HL-60/S4 treated with retinoic acid at 250 ng/mL for 4 days and 3 days (cell line): ENCODE data around the gene SPIB.
"Not testable (repeated sequence)": the region's sequence is repeated elsewhere in the genome, so short reads cannot be mapped to it uniquely, and the experiment has no call there.

Experiments used
- in situ Hi-C: fragments of 300-500 bp; cut with MboI; formaldehyde crosslinking; loops from 2 replicates; pipeline ENCODE4 v1.7.0; 2022; ENCODE audit warnings: low sequenced_read_pairs

SPIB gene

DNA sequence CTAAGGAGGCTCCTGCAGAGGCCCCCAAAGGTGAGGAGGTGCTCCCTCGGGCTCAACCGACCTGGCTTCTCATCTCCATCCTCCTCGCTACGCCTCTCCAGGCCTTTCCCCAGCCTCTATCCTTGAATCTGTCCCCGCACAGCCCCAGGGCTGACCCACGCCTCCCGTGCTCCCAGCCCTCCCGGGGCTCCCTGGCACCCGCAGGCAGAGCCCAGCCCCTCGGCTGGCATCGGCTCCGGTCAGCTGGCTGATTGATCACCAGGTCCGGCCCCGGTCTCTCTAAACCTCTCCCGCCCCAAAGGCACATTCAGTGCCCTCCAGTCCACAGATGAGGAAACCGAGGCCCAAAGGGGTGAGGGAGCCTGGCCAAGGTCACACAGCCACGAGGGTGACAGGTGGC lies 16.5 kb downstream of the SPIB start:
- in situ Hi-C loops: no loop called here

DNA sequence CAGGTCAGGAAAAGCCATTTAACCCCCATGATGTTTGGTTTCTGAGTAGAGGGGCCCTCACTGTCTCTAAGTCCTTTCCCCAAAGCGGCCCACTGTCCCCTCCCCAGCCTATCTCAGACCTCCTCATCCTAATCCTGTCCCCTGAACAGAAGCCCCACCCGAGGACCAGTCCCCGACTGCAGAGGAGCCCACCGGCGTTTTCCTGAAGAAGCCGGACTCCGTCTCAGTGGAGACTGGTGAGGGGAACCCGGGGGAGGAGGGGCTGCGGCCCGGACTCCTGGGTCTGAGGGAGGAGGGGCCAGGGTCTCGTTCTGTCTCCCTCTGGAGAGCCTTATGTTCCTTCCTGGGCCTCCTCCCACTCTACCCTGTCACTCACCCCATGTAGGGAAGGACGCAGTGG lies 16.9 kb downstream of the SPIB start:
- in situ Hi-C loops: no loop called here

DNA sequence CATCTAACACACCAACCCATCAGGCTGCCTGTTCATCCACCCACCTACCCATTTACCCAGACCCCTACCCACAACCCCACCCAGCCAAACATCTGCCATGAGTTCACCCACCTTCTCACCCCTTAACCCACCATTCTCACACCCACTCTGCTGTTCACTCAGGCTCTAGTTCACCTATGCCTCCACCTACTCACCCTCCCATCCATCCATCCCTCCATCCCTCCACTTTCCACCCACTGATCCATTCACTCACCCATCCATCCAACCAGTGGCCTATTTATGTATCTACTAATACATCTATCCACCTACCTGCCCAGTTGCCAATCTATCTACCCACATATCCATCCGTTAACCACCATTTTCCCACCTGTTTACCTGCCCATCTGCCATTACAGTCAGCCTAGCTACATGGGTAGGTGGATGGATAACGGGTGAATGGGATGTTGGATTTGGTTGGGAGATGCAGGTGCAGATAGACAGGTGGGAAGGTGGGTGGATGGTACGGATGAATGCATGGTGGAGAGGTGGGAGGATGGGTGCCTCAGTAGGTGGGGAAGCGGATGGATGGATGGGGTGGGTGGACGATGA lies 19.2 kb downstream of the SPIB start:
- in situ Hi-C loops: no loop called here

DNA sequence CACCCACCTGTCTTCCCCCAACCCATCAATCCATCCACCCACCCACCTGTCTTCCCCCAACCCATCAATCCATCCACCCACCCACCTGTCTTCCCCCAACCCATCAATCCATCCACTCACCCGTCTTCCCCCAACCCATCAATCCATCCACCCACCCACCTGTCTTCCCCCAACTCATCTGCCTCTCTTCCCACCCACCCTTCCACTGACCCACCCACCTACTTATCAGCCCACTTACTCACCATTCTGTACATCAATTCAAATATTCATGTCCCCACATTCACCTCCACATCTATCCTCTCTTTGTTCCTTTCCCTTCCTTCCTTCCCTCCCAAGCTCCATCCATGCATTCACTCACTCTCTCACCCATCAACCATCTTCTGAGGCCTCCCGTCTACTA lies 20.4 kb downstream of the SPIB start:
- in situ Hi-C loops: not testable (repeated sequence)

DNA sequence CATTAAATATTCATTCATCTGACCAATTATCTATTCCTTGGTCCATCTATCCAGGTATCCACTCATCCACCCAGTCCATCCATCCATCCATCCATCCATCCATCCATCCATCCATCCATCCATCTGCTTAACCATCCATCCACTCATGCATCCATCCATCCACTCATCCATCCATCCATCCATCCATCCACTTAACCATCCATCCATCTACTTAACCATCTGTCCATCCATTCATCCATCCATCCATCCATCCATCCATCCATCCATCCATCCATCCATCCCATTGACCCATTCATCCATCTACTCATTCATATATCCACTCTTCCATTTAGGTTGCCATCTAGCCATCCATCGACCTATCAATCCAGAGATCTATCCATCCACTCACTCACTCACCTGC lies 25.3 kb downstream of the SPIB start:
- in situ Hi-C loops: no loop called here

DNA sequence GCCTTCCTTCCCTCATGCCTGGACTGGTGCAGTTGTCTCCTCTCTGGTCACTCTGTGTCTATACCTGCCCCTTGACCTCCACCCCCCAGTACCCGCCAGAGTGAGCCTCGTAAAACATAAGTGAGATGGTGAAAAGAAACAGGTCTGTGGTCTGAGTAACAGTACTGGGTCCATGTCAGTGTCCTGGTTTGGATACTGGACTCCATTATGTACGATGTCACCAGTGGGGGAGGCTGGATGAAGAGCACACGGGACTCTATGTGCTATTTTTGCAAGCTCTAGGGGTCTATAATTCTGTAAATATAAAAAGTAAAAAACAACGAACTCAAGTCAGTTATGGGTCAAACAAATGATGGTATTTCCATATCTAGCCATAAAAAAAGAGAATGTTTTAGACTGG lies 28.3 kb downstream of the SPIB start:
- in situ Hi-C loops: no loop called here

DNA sequence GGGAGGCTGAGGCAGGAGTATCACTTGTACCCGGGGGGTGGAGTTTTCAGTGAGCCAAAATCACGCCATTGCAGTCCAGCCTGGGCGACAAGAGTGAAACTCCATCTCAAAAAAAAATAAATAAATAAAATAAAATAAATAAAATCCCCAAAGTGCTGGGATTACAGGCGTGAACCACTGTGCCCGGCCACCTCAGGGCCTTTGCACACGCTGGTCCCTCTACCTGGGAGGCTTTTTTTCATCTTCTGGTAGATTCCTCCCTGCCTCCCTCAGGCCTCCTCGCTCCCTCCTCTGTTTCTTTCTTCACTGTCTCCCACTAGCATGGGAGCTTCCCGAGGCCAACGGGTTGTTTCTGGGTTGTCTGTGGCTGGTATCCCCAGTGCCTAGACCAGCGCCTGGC lies 29.0 kb downstream of the SPIB start:
- in situ Hi-C loops: no loop called here

DNA sequence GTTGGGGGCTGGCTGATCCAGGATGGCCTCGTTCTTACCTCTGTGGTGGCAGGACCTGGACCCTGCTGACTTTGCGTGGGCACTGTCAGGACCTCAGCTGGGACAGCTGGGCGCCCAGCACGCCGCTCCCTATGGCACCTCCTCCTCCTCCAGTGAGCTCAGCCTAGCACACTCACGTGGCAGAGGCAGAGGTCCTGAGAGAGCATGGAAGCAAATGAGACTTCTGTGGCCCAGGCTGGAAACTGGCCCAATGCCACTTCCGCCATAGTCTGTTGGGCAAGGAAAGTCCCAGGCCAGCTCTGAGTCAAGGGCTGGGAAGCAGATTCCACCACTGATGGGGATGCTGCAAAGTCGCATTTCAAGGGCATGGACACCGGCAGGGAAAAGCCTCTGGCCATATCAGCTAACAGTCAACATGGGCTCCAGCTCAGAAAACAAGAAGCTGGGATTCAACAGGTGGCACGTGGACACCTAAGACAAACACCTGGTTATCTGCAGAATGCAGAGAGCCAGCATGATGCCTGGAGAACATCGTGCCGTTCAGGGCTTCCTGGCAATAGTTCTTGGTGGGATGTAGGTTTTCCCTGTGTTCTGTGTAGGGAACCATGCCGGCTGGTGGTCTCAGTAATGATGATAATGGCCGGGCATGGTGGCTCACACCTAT lies 30.6 kb downstream of the SPIB start:
- in situ Hi-C loops: no loop called here

DNA sequence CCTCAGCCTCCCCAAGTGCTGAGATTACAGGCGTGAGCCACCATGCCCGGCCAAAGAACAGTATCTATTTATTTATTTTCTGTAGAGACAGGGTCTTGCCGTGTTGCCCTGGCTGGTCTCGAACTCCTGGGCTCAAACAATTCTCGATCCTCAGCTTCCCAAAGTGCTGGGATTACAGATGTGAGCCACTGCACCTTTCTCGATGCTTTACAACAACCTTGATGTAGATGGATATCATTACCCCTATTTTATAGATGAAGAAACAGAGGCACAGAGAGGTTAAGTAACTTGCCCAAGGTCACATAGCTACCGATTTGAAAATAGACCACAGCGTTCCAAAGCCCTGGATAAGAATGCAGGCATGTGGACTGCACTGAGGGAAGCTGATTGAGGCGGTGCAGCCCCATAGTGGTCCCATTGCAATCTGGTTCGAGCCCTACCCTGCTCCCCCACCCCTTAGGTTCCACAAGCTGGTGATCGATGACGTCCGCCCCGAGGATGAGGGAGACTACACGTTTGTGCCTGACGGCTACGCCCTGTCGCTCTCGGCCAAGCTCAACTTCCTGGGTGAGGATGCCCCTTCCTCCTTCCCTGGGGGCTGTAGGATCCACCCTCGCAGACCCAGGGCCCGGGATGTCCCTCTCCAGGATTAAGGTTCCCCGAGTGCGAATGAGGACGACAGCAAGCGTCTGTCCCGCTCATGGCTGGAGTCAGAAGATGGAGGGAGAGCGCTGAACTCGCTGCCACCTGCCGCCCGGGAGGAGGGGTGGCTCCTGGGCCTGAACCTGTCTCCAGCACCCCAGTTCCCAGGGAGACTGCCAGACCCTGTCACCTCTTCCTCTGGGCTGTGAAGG lies 31.9 kb downstream of the SPIB start:
- in situ Hi-C loops: no loop called here

DNA sequence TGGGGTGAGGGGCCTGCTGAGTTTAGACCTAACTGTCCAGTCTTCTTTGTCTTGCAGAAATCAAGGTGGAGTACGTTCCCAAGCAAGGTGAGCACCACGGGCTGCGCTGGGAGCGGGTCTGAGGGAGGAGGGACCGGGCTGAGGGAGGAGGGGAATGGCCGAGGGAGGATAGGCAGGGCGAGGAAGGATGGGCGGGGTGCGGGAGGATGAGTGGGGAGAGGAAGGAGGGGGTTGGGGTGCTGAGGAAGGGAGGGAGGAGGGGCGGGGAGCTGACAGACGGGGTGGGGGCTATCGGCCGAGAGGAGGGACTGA lies 32.4 kb downstream of the SPIB start:
- in situ Hi-C loops: no loop called here

DNA sequence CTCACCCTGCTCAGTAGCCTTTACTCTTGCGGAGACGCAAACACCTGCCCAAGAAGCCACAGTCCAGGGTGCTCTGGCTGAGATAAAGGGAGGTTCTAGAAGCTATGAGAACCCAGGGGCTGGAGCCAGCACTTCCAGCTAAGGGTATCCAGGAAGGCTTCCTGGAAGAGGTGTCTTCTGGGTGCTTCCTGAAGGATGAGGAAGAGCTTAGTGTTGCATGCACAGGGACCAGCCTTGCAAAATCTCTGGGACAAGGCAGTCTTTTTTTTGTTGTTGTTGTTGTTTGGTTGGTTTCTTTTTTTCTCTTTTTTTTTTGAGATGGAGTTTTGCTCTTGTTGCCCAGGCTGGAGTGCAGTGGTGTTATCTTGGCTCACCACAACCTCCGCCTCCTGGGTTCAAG lies 34.5 kb downstream of the SPIB start:
- in situ Hi-C loops: no loop called here

DNA sequence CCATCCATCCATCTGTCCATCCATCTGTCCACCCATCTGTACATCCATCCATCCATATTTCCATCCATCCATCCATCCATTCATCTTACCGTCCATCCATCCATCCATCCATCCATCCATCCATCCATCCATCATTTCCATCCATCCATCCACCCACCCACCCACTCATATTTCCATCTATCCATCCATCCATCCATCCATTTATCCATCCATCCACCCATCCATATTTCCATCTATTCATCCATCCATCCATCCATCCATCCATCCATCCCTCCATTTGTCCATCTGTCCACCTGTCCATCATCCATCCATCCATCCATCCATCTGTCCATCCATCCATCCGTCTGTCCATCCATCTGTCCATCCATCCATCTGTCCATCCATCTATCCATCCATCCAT lies 37.3 kb downstream of the SPIB start:
- in situ Hi-C loops: no loop called here

DNA sequence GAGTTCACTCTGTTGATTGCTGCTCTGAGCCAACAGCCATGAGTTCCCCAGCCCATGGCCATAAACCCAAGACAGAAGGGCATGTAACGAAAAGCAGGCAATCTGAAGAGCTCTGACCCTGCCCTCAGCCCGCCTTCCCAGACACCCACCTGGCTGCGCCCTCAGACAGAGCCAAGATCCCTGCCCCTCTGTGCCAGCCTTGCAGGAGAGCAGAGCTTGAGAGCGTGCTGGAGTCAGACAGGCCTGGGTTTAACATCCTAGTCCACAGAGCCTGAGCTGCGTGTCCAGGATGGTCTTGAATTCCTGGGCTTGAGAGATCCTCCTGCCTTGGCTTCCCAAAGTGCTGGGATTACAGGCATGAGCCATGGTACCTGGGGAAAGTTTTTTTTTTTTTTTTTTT lies 38.6 kb downstream of the SPIB start:
- in situ Hi-C loops: no loop called here

DNA sequence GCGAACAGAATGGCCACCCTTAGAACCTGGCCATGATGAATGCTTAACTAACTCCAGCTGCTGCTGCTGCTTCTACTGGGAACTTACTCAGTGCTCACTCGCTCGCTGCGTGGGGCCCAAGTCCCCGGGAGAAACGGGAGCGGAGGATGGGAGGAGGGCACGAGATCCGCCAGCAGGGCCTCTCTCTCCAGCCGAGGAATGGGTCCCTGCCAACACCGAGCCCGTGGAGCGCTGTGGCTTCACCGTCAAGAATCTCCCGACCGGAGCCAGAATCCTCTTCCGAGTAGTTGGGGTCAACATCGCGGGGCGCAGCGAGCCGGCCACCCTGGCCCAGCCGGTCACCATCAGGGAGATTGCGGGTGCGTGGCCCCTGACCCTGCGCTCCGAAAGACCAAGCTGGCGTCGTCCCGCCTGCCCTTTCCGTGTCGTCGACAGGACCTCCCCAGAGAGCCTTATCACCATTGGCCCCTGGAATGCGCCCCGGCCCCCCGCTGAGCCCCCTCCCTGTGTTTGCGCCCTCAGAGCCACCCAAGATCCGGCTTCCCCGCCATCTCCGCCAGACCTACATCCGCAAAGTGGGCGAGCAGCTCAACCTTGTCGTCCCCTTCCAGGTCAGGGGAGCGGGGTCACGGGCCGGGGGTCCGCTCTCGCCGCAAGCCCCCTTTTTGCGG lies 39.8 kb downstream of the SPIB start:
- in situ Hi-C loops: no loop called here

DNA sequence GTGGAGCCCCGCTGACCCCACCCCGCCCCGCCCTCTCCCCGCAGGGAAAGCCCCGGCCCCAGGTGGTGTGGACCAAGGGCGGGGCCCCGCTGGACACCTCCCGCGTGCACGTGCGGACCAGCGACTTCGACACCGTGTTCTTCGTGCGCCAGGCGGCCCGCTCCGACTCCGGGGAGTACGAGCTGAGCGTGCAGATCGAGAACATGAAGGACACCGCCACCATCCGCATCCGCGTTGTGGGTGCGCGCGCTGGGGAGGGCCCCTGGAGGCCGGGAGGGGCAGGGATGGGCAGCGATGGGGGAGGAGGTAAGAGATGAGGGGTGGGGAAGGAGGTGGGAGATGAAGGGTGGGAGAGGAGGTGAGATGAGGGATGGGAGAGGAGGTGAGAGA lies 40.3 kb downstream of the SPIB start:
- in situ Hi-C loops: no loop called here

DNA sequence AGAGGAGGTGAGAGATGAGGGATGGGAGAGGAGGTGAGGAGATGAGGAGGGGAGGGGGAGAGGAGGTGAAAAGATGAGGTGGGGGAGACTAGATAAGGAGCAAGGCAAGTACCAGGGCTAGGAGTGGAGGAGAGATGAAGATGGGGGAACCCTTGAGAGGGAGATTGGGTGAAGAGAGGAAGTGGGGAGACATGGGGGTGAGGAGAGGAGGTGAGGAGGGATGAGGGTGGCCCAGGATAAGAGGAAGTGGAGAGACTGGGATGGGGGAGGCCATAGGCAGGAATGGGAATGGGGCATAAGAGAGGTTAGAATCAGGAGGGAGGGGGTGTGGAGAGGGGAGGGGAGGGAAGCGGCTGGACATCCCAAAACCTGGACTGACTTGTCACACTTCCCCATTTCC lies 40.9 kb downstream of the SPIB start:
- in situ Hi-C loops: no loop called here

DNA sequence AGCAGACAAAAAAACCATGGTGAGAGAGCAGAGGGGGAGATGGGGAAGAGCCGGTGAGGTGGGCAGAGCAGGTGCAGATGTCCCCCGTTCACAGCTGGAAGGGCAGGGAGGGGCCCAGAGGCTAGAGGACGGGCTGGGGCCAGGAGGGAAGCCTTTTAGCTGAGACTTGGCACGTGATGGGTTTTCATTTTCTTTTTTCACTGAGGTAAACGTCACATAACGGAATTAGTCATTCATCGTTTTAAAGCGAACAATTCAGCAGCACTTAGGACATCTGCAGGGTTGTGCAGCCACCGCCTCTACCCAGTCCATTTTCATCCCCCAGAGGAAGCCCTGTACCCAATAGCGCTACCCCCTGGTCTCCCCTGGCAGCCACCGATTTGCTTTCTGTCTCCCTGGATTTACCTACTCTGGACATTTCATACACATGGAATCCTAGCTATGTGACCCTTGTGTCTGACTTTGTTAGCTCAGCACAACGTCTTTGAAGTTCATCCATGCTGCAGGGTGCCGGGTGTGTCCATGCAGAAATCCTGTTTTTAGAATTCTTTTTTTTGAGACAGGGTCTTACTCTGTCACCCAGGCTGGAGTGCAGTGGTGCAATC lies 41.5 kb downstream of the SPIB start:
- in situ Hi-C loops: no loop called here

DNA sequence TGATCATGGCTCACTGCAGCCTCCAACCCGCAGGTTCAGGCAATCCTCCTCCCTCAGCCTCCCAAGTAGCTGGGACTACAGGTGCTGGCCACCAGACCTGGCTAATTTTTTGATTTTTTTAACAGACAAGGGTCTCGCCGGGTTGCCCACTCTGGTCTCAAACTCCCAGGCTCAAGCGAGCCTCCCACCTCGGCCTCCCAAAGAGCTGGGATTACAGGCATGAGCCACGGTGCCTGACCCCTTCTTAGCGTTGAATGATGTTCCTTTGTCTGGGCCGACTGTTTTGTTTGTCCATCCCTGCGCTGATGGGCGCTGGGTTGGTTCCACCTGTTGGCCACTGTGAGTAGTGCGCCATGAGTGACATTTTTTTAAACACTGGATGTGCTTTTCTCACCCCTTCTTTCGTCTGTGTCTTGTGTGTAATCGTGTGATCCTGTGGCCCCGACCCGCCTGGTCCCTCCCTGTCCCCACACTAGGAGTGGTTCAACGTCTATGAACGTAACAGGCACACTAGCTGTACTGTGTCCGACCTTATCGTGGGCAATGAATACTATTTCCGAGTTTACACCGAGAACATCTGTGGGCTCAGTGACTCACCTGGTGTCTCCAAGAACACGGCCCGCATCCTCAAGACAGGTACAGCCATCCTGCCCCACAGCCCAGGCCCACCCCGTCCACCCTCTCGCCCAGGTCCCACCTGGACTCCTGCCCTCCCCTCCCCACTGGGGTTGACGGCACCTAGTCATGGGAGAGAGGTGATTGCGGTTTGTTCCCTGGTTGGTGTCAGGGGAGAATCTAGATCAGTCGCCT lies 42.5 kb downstream of the SPIB start:
- in situ Hi-C loops: no loop called here

DNA sequence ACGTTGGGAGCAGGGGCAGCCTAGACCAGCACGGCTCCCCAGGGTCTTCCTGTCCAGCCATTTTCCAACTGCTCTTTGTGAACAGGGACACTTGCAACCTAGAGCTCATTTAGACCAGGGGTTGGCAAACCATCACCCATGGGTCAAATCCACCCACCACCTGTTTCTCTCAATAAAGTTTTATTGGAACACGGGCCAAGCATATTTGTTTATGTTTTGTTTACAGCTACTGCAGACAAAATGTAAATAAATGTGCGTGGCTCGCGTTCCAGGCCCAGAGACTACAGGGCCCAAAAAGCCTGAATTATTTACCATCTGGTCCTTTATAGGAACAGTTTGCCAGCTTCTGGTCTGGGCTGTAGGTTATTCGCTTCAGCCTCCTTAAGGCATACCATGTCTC lies 44.2 kb downstream of the SPIB start:
- in situ Hi-C loops: no loop called here

DNA sequence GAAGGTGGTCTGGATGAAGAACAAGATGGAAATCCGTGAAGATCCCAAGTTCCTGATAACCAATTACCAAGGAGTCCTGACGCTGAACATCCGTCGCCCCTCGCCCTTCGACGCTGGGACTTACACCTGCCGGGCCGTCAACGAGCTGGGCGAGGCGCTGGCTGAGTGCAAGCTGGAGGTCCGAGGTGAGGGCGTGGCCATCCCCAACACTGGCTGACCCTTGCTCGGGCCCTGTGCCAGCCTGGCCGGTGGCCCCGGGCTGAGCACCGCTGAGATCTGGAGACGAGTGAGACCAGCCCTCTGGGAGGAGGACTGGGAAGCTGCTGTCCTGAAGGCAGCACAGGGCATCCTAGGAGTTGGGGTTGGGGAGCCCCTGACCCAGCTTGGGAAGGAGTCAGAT lies 45.6 kb downstream of the SPIB start:
- in situ Hi-C loops: no loop called here

DNA sequence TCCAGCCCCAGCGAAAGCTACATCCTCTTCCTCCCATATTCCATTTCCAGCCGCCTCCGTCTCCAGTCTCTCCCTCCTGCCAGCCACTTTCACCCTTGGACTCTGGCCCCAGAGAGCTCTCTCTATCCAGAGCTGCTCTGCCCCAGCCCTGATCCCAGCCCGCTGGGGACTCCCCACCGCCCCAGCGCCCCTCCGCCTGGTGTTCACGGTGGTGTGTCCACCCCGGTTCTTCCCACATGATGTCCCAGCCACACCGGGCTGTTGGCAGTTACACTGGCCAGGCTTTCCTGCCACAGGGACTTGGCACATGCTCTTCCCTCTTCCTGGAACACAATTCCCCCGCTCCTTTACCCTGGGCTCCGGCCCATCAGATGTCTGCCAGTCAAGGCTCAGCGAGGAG lies 46.3 kb downstream of the SPIB start:
- in situ Hi-C loops: no loop called here
